HepG2 (cell line): Measurements from ENCODE around the gene IST1. TPM values are rescaled to one million over a fixed set of nuclear protein-coding genes. Genes with fewer than 3 reads are reported as not detected.

Source experiments
- ATAC-seq: fragments of 200-7000 bp; cut with Tn5 transposase; 3 replicates; pipeline ENCODE4 v1.9.1; 2020; ENCODE audit warnings: mild to moderate bottlenecking, moderate library complexity
- BruUV-seq: library from RNA; stranded (reverse); fragments of 400-500 nt; replicated peaks from 2 replicates; lab custom pipeline; 2021; lab: Mats Ljungman, UMichigan
- CTCF ChIA-PET: fragments of 300-600 bp; formaldehyde crosslinking; extraction: SDS; loops from one replicate; lab custom pipeline; 2021; ENCODE audit warnings: low total read pairs, inconsistent platforms, low intra/inter-chr PET ratio; lab: Yijun Ruan, JAX
- POLR2A ChIA-PET: fragments of 350-600 bp; sonication (Branson Sonifier 250); formaldehyde crosslinking; loops from one replicate; lab custom pipeline; 2020; ENCODE audit warnings: antibody characterized with exemption, inconsistent platforms; lab: Yijun Ruan, JAX
- DNase-seq: peaks from one replicate; pipeline ENCODE4 v3.0.0-alpha.2; 2015; ENCODE audit warnings: low spot score
- FAIRE-seq: peaks from 3 replicates; lab custom pipeline; 2011; peaks lifted over from hg19 to GRCh38; lab: Jason Lieb, UNC
- H2AFZ ChIP-seq: one replicate; pipeline ENCODE4 v1.6.1; 2011; ENCODE audit warnings: low read length, inconsistent platforms
- H3K27ac ChIP-seq: fragments of 300-600 bp; 3 replicates; pipeline ENCODE4 v1.8.0; 2011; ENCODE audit warnings: mixed run types, mild to moderate bottlenecking, mixed read lengths, low read length, inconsistent platforms; ENCODE audit not compliant: insufficient read depth; ENCODE audit errors: extremely low read length
- H3K27me3 ChIP-seq, 2 experiments: fragments of 200-600 bp in 1 of 2; 2 replicates in 1 of 2; 3 replicates in 1 of 2; pipeline versions ENCODE4 v1.6.0 to v1.8.0; 2011; ENCODE audit warnings: low read length in 2 of 2, mild to moderate bottlenecking in 2 of 2, moderate library complexity in 2 of 2, inconsistent platforms in 1 of 2; ENCODE audit not compliant: insufficient read depth in 2 of 2, control insufficient read depth in 1 of 2
- H3K36me3 ChIP-seq, 2 experiments: fragments of 200-600 bp in 1 of 2; replicated peaks in 1 of 2; 2 replicates in 1 of 2; 3 replicates in 1 of 2; pipeline versions ENCODE4 v1.5.1 to v1.8.0; 2011; ENCODE audit warnings: low read length in 2 of 2, inconsistent platforms in 1 of 2; ENCODE audit not compliant: insufficient read depth in 2 of 2, control insufficient read depth in 1 of 2
- H3K4me1 ChIP-seq: 2 replicates; pipeline ENCODE4 v1.5.1; 2012; ENCODE audit warnings: low read length, inconsistent platforms; ENCODE audit not compliant: insufficient read depth
- H3K4me2 ChIP-seq: 2 replicates; pipeline ENCODE4 v1.6.0; 2011; ENCODE audit warnings: low read depth, low read length, inconsistent platforms
- H3K4me3 ChIP-seq, 3 experiments: fragments of 200-600 bp in 1 of 3; sonication (generic), shearing (Covaris generic) in 1 of 3; replicated peaks in 1 of 3; 2 replicates each; pipeline ENCODE4 v1.5.1; 2011 to 2016; ENCODE audit warnings: low read length in 3 of 3, inconsistent platforms in 2 of 3, low read depth in 2 of 3, mild to moderate bottlenecking in 2 of 3, control low read depth in 1 of 3, mixed read lengths in 1 of 3; ENCODE audit not compliant: insufficient read depth in 1 of 3
- H3K79me2 ChIP-seq: one replicate; pipeline ENCODE4 v1.6.1; 2011; ENCODE audit warnings: low read length, inconsistent platforms; ENCODE audit not compliant: insufficient read depth
- H3K9ac ChIP-seq: 2 replicates; pipeline ENCODE4 v1.6.0; 2011; ENCODE audit warnings: mild to moderate bottlenecking, low read depth, low read length, inconsistent platforms; ENCODE audit not compliant: insufficient read depth
- H3K9me3 ChIP-seq: 2 replicates; pipeline ENCODE4 v1.5.1; 2012; ENCODE audit warnings: mild to moderate bottlenecking, low read length
- H4K20me1 ChIP-seq: 2 replicates; pipeline ENCODE4 v1.6.0; 2011; ENCODE audit warnings: inconsistent platforms, mild to moderate bottlenecking, low read length, moderate library complexity; ENCODE audit not compliant: insufficient read depth
- ARNTL ChIP-seq: sonication (generic); formaldehyde crosslinking; IDR thresholded peaks from 2 replicates; pipeline ENCODE4 v1.4.0; 2020; ENCODE audit warnings: mild to moderate bottlenecking, missing genetic modification reagents
- BHLHE40 ChIP-seq: IDR thresholded peaks from 2 replicates; pipeline ENCODE4 v1.6.1; 2011; ENCODE audit warnings: low read length, improper control_type of control experiment
- BRCA1 ChIP-seq: sonication (generic); formaldehyde crosslinking; IDR thresholded peaks from 2 replicates; pipeline ENCODE4 v1.4.0; 2020; ENCODE audit warnings: missing genetic modification reagents
- FOXP1 ChIP-seq, 2 experiments: fragments of 450-650 bp in 1 of 2; IDR thresholded peaks; 2 replicates each; pipeline ENCODE4 v1.6.1; 2017 to 2018; ENCODE audit warnings: antibody characterized with exemption in 1 of 2
- HNF4A ChIP-seq: sonication (generic); formaldehyde crosslinking; IDR thresholded peaks from 2 replicates; pipeline ENCODE4 v1.4.0; 2020; ENCODE audit warnings: missing genetic modification reagents
- KDM5A ChIP-seq: fragments of 200-600 bp; sonication (generic); IDR thresholded peaks from 2 replicates; pipeline ENCODE4 v1.7.0; 2018; ENCODE audit warnings: antibody characterized with exemption, mild to moderate bottlenecking, low read length, borderline replicate concordance
- MEIS1 ChIP-seq: sonication (generic); formaldehyde crosslinking; IDR thresholded peaks from 2 replicates; pipeline ENCODE4 v1.9.0; 2021; ENCODE audit warnings: mild to moderate bottlenecking, missing genetic modification reagents, moderate library complexity, borderline replicate concordance
- NCOA5 ChIP-seq: sonication (generic); formaldehyde crosslinking; IDR thresholded peaks from 2 replicates; pipeline ENCODE4 v1.4.0; 2020; ENCODE audit warnings: missing genetic modification reagents
- REXO4 ChIP-seq: sonication (generic); formaldehyde crosslinking; IDR thresholded peaks from 2 replicates; pipeline ENCODE4 v1.8.0; 2022; ENCODE audit warnings: missing genetic modification reagents, mild to moderate bottlenecking, borderline replicate concordance
- SNRNP70 ChIP-seq: fragments of 200-400 bp; formaldehyde crosslinking; IDR thresholded peaks from 2 replicates; pipeline ENCODE4 v1.6.1; 2017; ENCODE audit warnings: mild to moderate bottlenecking, low read depth, low read length, moderate library complexity
- SRSF4 ChIP-seq: fragments of 200-400 bp; formaldehyde crosslinking; IDR thresholded peaks from one replicate; pipeline ENCODE4 v1.6.1; 2018; ENCODE audit warnings: mild to moderate bottlenecking, low read depth, low read length, moderate library complexity; ENCODE audit not compliant: poor library complexity, severe bottlenecking
- ZNF383 ChIP-seq: sonication (generic); formaldehyde crosslinking; IDR thresholded peaks from 2 replicates; pipeline ENCODE4 v1.4.0; 2020; ENCODE audit warnings: missing genetic modification reagents, mild to moderate bottlenecking, borderline replicate concordance
- ZNF530 ChIP-seq: sonication (generic); formaldehyde crosslinking; IDR thresholded peaks from 2 replicates; pipeline ENCODE4 v1.5.0; 2020; ENCODE audit warnings: low read depth, mild to moderate bottlenecking, missing genetic modification reagents
- ZNF703 ChIP-seq: sonication (generic); formaldehyde crosslinking; IDR thresholded peaks from 2 replicates; pipeline ENCODE4 v1.5.1; 2020; ENCODE audit warnings: missing genetic modification reagents, mild to moderate bottlenecking, moderate library complexity, borderline replicate concordance
- WGBS: methylation state at CpG from one replicate; pipeline ENCODE4 v1.1.6; 2017; ENCODE audit warnings: low lambda C conversion rate; 5-methylcytosine and 5-hydroxymethylcytosine counted together
- in situ Hi-C: cut with HindIII; loops from 2 replicates; pipeline ENCODE4 v1.10.0; 2017; ENCODE audit warnings: low pct_unique_long_range_greater_than_20kb; ENCODE audit not compliant: extremely low pct_ligation_motif_present
- intact Hi-C: fragments of 100-400 bp; cut with micrococcal nuclease; formaldehyde crosslinking; loops from one replicate; pipeline ENCODE4 v1.10.0; 2022; ENCODE audit not compliant: unreplicated experiment
- polyA plus RNA-seq, 8 experiments: library from polyadenylated mRNA; depleted of rRNA in 3 of 8; stranded (reverse) in 7 of 8; unstranded in 1 of 8; fragments of >200 nt; fragmentation: Illumina TruSeq in 4 of 8; extraction: Trizol in 4 of 8; gene quantifications; 2 replicates each; pipeline versions ENCODE4 v1.2.1 to v1.2.3, GENCODE V29; 2011 to 2016; ENCODE audit warnings: low read depth in 4 of 8, missing spikeins in 1 of 8, mixed read lengths in 1 of 8; ENCODE audit not compliant: insufficient read depth in 1 of 8
- total RNA-seq, 5 experiments: library from RNA; depleted of rRNA; stranded (reverse); fragments of >200 nt; fragmentation: Illumina TruSeq; extraction: Trizol; gene quantifications; 2 replicates each; pipeline ENCODE4 v1.2.3, GENCODE V29; 2016; ENCODE audit warnings: low read depth in 1 of 5
- TF ChIP-seq, protein P1 (sequence below): sonication (generic); formaldehyde crosslinking; IDR thresholded peaks from 2 replicates; pipeline ENCODE4 v1.5.1; 2020; ENCODE audit warnings: missing genetic modification reagents, mild to moderate bottlenecking, borderline replicate concordance
- TF ChIP-seq, protein P2 (sequence below): sonication (generic); formaldehyde crosslinking; IDR thresholded peaks from 2 replicates; pipeline ENCODE4 v1.4.0; 2020; ENCODE audit warnings: missing genetic modification reagents, low read depth, mild to moderate bottlenecking, borderline replicate concordance
- TF ChIP-seq, protein P3 (sequence below): sonication (generic); formaldehyde crosslinking; IDR thresholded peaks from 2 replicates; pipeline ENCODE4 v1.4.0; 2020; ENCODE audit warnings: missing genetic modification reagents, borderline replicate concordance
- TF ChIP-seq, protein P4 (sequence below): sonication (generic); formaldehyde crosslinking; IDR thresholded peaks from 2 replicates; pipeline ENCODE4 v1.8.1; 2022; ENCODE audit warnings: mild to moderate bottlenecking, missing genetic modification reagents

IST1 gene
- total and polyA plus RNA-seq, 2 of the 13 experiments (the other 11 are each of a cell fraction or from before 2014, with no cell fraction given), result 346 to 415 TPM

DNA sequence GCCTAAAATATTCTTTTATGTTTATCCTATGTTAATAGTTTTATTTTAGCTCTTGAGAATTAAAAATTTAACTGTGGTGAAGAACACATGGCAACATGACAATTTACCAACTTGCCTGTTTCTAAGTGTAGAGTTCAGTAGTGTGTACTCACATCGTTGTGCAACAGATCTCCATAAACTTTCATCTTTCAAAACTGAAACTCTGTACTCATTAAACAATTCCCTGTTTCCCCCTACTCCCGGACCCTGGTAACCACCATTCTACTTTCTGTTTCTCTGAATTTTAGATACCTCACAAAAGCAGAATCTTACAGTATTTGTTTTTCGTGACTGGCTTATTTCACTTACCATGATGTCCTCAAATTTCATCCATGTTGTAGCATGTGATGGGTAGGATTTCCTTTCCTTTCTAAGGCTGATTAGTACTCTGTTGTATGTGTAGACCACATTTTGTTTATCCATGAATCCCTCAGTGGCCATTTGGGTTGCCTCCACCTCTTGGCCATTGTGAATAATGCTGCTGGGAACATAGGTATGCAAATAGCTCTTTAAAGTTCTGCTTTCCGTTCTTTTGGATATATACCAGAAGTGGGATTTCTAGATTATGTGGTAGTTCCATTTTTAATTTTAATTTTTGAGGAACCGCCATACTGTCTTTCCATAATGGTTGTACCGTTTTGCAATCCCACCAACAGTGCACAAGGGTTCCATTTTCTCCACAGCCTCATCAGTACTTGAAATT lies 17.4 kb downstream of the IST1 start:
- ATAC-seq (peak; percentile 12; the same call in 1 of the 3 replicates), DNase-seq (no peak), FAIRE-seq (no peak)
- Histone ChIP-seq H3K27ac (no peak overlapping the region), H3K27me3 (no peaks in the 10 kb centered on the region), H2AFZ (no peak overlapping the region), H3K79me2 (peaks cover 99% of the 10 kb centered on the region), H3K36me3 (peaks cover 8 to 34% of the 10 kb centered on the region in 2 experiments), H3K4me1 (peaks cover 76% of the 10 kb centered on the region), H3K4me2 (no peak overlapping the region), H3K9ac (no peak overlapping the region), H4K20me1 (peaks cover 98% of the 10 kb centered on the region), H3K9me3 (no peaks in the 10 kb centered on the region), H3K4me3 (no peak overlapping the region)
- no TSS peak for BruUV-seq
- ChIA-PET CTCF (no interaction called here), POLR2A (interaction anchor here (2.6 kb wide), 1 partner anchor 17 kb away, joined by 9 read pairs; the partner anchor contains the start of gene IST1)
- intact Hi-C loops, result no loop called here
- WGBS, result 76% methylated on average over 6 of the region's 6 CpGs
- in situ Hi-C loops, result no loop called here
- TF ChIP-seq KDM5A (no peak), SRSF4 (no peak), MEIS1 (peak; percentile 42; the same call in 1 of the 2 replicates), BRCA1 (no peak), NCOA5 (CRISPR knock-in tag) (no peak), ZNF703 (0 out of 2 replicates have a peak, but pooled peaks have one; percentile 35), BHLHE40 (no peak), ZNF383 (CRISPR knock-in tag) (0 out of 2 replicates have a peak, but pooled peaks have one; percentile 39), REXO4 (CRISPR knock-in tag) (no peak), FOXP1 (IDR thresholded peaks at IDR 0.05) (no peak), FOXP1 (CRISPR knock-in tag; IDR thresholded peaks at IDR 0.05) (no peak), SNRNP70 (no peak), HNF4A (CRISPR knock-in tag) (0 out of 2 replicates have a peak, but pooled peaks have one; percentile 15), ARNTL (CRISPR knock-in tag) (no peak), ZNF530 (CRISPR knock-in tag) (no peak)
- TF ChIP-seq, protein P1, sequence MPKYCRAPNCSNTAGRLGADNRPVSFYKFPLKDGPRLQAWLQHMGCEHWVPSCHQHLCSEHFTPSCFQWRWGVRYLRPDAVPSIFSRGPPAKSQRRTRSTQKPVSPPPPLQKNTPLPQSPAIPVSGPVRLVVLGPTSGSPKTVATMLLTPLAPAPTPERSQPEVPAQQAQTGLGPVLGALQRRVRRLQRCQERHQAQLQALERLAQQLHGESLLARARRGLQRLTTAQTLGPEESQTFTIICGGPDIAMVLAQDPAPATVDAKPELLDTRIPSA (CRISPR knock-in tag), result no peak
- TF ChIP-seq, protein P2, sequence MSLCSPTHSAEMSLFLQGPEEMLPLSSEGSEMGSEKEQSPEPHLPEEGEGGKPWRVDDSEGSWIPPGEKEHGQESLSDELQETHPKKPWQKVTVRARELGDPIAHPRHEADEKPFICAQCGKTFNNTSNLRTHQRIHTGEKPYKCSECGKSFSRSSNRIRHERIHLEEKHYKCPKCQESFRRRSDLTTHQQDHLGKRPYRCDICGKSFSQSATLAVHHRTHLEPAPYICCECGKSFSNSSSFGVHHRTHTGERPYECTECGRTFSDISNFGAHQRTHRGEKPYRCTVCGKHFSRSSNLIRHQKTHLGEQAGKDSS, result no peak
- TF ChIP-seq, protein P3, sequence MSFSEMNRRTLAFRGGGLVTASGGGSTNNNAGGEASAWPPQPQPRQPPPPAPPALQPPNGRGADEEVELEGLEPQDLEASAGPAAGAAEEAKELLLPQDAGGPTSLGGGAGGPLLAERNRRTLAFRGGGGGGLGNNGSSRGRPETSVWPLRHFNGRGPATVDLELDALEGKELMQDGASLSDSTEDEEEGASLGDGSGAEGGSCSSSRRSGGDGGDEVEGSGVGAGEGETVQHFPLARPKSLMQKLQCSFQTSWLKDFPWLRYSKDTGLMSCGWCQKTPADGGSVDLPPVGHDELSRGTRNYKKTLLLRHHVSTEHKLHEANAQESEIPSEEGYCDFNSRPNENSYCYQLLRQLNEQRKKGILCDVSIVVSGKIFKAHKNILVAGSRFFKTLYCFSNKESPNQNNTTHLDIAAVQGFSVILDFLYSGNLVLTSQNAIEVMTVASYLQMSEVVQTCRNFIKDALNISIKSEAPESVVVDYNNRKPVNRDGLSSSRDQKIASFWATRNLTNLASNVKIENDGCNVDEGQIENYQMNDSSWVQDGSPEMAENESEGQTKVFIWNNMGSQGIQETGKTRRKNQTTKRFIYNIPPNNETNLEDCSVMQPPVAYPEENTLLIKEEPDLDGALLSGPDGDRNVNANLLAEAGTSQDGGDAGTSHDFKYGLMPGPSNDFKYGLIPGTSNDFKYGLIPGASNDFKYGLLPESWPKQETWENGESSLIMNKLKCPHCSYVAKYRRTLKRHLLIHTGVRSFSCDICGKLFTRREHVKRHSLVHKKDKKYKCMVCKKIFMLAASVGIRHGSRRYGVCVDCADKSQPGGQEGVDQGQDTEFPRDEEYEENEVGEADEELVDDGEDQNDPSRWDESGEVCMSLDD (CRISPR knock-in tag), result no peak
- TF ChIP-seq, protein P4, sequence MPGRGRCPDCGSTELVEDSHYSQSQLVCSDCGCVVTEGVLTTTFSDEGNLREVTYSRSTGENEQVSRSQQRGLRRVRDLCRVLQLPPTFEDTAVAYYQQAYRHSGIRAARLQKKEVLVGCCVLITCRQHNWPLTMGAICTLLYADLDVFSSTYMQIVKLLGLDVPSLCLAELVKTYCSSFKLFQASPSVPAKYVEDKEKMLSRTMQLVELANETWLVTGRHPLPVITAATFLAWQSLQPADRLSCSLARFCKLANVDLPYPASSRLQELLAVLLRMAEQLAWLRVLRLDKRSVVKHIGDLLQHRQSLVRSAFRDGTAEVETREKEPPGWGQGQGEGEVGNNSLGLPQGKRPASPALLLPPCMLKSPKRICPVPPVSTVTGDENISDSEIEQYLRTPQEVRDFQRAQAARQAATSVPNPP (CRISPR knock-in tag), result no peak
